ENCODE results near the gene RNFT1. TPM values are rescaled to one million over a fixed set of nuclear protein-coding genes. Genes with fewer than 3 reads are reported as not detected.
A peak's percentile ranks its signal among the peaks of the same experiment; 100 is the strongest.
"Not testable (repeated sequence)": the region's sequence is repeated elsewhere in the genome, so short reads cannot be mapped to it uniquely, and the experiment has no call there.

Gene RNFT1
- total and polyA plus RNA-seq, 9 donors: 9.0 to 19.3 (median 14.0) TPM

- WGBS (ENCODE audit: insufficient coverage): 100% methylated on average over 1 of the region's 1 CpG
- Histone ChIP-seq H3K27me3 (ENCODE audit: control insufficient read depth, insufficient read depth, low read length) (no peaks in the 10 kb centered on the region), H3K9me3 (replicated peaks; ENCODE audit: control insufficient read depth, low read depth, low read length) (no peaks in the 10 kb centered on the region), H3K4me1 (ENCODE audit: control insufficient read depth, insufficient read depth, low read length) (no peaks in the 10 kb centered on the region), H3K4me3 (ENCODE audit: low read length) (no peak overlapping the region), H3K36me3 (ENCODE audit: control insufficient read depth, insufficient read depth, low read length) (no peaks in the 10 kb centered on the region), H3K27ac (ENCODE audit: low read length) (no peak overlapping the region)
- peak; percentile 65 for DNase-seq
Observed at GRCh38 chr17:59972778-59973177, 8.2 kb upstream of the RNFT1 start.

- not testable (repeated sequence) for H3K9me3 ChIP-seq (replicated peaks; ENCODE audit: control insufficient read depth, low read depth, low read length); H3K27ac ChIP-seq (ENCODE audit: low read length); H3K4me1 ChIP-seq (ENCODE audit: control insufficient read depth, insufficient read depth, low read length); H3K4me3 ChIP-seq (ENCODE audit: low read length); DNase-seq; H3K27me3 ChIP-seq (ENCODE audit: control insufficient read depth, insufficient read depth, low read length); H3K36me3 ChIP-seq (ENCODE audit: control insufficient read depth, insufficient read depth, low read length)
- no CpG with 5 or more reads among the region's 2 CpGs for WGBS (ENCODE audit: insufficient coverage)
Observed at GRCh38 chr17:59971771-59972170, 7.2 kb upstream of the RNFT1 start.

DNA sequence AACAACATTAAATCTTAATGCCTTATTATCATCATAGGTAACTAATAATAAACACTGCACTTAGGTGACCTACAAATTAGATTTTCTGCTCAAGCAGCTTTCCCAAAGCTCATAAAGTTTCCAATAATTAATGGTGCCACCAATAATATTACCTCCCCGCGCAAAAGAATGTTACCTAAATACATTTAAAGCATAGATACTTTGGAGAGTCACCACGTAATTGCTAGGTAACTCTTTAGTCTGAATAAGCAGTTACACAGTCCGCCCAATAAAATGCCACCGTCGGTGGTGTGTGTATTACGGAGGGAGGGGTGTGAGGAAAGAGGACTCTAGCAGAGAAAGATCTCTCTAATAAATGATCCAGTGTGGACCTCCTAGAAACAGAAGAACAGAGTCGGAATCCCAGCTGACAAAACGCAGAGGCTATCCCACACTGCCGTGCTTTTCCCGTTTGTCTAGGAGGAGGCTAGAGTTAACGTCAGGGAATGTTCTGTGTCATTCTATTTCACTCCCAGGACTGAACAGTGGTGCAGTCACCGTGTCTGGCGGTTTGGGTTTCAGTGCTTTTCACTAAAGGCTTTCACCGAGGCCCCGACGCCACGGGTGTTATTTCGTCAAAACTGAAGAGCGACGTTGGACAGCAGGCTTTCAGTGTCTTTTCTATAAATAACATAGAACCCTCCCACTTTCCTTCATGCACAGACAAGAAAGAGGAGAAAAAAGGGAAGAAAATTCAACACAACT is 630 bp downstream of the RNFT1 start:
- peak; percentile 81 for DNase-seq
- H3K9me3 ChIP-seq (replicated peaks; ENCODE audit: control insufficient read depth, low read depth, low read length): no peaks in the 10 kb centered on the region
- H3K4me1 ChIP-seq (ENCODE audit: control insufficient read depth, insufficient read depth, low read length): peaks cover 11% of the 10 kb centered on the region
- no peaks in the 10 kb centered on the region for H3K27me3 ChIP-seq (ENCODE audit: control insufficient read depth, insufficient read depth, low read length)
- peak overlapping the region; percentile 99 for H3K27ac ChIP-seq (ENCODE audit: low read length)
- H3K36me3 ChIP-seq (ENCODE audit: control insufficient read depth, insufficient read depth, low read length): peaks cover 3% of the 10 kb centered on the region
- H3K4me3 ChIP-seq (ENCODE audit: low read length): peak overlapping the region; percentile 97
- 0% methylated on average over 9 of the region's 21 CpGs for WGBS (ENCODE audit: insufficient coverage)

- DNase-seq: no peak
- H3K36me3 ChIP-seq (ENCODE audit: control insufficient read depth, insufficient read depth, low read length): peaks cover 3% of the 10 kb centered on the region
- no peak overlapping the region for H3K4me3 ChIP-seq (ENCODE audit: low read length)
- H3K9me3 ChIP-seq (replicated peaks; ENCODE audit: control insufficient read depth, low read depth, low read length): no peaks in the 10 kb centered on the region
- no peaks in the 10 kb centered on the region for H3K27me3 ChIP-seq (ENCODE audit: control insufficient read depth, insufficient read depth, low read length)
- 94% methylated on average over 3 of the region's 6 CpGs for WGBS (ENCODE audit: insufficient coverage)
- peaks cover 11% of the 10 kb centered on the region for H3K4me1 ChIP-seq (ENCODE audit: control insufficient read depth, insufficient read depth, low read length)
- H3K27ac ChIP-seq (ENCODE audit: low read length): no peak overlapping the region
Observed at GRCh38 chr17:59962739-59963318, 1.7 kb downstream of the RNFT1 start.

DNA sequence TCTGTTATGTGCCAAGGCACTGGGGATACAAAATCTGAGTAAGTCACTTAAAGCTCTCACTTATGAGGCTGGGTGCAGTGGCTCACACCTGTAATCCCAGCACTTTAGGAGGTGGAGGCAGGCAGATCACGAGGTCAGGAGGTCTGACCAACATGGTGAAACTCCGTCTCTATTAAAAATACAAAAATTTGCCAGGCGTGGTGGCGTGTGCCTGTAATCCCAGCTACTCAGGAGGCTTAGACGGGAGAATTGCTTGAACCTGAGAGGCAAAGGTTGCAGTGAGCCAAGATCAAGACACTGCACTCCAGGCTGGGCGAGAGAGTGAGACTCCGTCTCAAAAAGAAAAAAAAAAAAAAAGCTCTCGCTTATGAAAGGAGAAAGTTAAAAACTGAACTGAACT is 5.0 kb downstream of the RNFT1 start:
- H3K36me3 ChIP-seq (ENCODE audit: control insufficient read depth, insufficient read depth, low read length): not testable (repeated sequence)

DNA sequence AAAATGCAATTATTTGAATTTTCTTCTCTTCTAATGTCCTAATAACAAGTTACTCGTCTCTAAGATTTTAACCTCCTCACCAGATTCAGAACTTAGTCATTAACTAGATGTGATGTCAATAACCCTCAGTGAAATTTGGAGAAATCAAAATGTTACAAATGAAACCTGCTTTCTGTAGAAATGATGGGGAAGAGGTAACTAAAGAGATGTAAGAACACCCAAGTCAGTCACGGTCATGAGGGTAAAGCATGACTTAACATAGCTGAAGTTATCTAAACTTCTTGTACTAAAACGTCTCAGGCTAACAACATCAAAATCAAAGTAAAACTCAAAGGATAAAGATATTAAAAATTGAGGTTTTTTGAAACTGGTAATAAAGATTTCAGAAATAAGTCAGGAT is 9.7 kb downstream of the RNFT1 start:
- H3K4me1 ChIP-seq (ENCODE audit: control insufficient read depth, insufficient read depth, low read length): no peaks in the 10 kb centered on the region
- peaks cover 2% of the 10 kb centered on the region for H3K36me3 ChIP-seq (ENCODE audit: control insufficient read depth, insufficient read depth, low read length)
- no CpG with 5 or more reads among the region's 3 CpGs for WGBS (ENCODE audit: insufficient coverage)
- H3K27me3 ChIP-seq (ENCODE audit: control insufficient read depth, insufficient read depth, low read length): no peaks in the 10 kb centered on the region
- H3K27ac ChIP-seq (ENCODE audit: low read length): no peak overlapping the region
- no peaks in the 10 kb centered on the region for H3K9me3 ChIP-seq (replicated peaks; ENCODE audit: control insufficient read depth, low read depth, low read length)
- DNase-seq: no peak
- no peak overlapping the region for H3K4me3 ChIP-seq (ENCODE audit: low read length)

More for the DNA sequence above, 5.0 kb downstream of the RNFT1 start:
- not testable (repeated sequence) for H3K27me3 ChIP-seq (ENCODE audit: control insufficient read depth, insufficient read depth, low read length); H3K4me3 ChIP-seq (ENCODE audit: low read length); H3K4me1 ChIP-seq (ENCODE audit: control insufficient read depth, insufficient read depth, low read length); H3K27ac ChIP-seq (ENCODE audit: low read length); H3K9me3 ChIP-seq (replicated peaks; ENCODE audit: control insufficient read depth, low read depth, low read length); DNase-seq
- WGBS (ENCODE audit: insufficient coverage): 96% methylated on average over 4 of the region's 8 CpGs

DNA sequence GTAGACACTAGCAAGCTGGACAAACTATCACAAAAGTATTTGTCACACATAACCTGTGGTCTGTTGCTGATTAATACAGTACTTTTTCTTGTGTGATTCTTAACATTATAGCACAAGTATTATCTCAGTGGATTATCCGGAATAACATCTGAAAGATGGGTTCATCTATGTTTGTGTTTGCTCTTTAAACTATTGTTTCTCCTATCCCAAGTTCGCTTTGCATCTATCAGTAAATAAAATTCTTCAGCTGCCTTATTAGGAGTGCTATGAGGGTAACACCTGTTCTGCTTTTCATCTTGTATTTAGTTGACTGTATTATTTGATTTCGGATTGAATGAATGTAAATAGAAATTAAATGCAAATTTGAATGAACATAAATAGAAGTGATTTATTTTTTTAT is 14.5 kb downstream of the RNFT1 start:
- DNase-seq: no peak
- Histone ChIP-seq H3K9me3 (replicated peaks; ENCODE audit: control insufficient read depth, low read depth, low read length) (no peaks in the 10 kb centered on the region), H3K27ac (ENCODE audit: low read length) (no peak overlapping the region), H3K4me3 (ENCODE audit: low read length) (no peak overlapping the region), H3K4me1 (ENCODE audit: control insufficient read depth, insufficient read depth, low read length) (no peaks in the 10 kb centered on the region), H3K27me3 (ENCODE audit: control insufficient read depth, insufficient read depth, low read length) (no peaks in the 10 kb centered on the region), H3K36me3 (ENCODE audit: control insufficient read depth, insufficient read depth, low read length) (peaks cover 22% of the 10 kb centered on the region)
- WGBS (ENCODE audit: insufficient coverage): no CpG with 5 or more reads among the region's 3 CpGs

- WGBS (ENCODE audit: insufficient coverage): no CpG with 5 or more reads among the region's 4 CpGs
- not testable (repeated sequence) for H3K4me3 ChIP-seq (ENCODE audit: low read length); DNase-seq; H3K27me3 ChIP-seq (ENCODE audit: control insufficient read depth, insufficient read depth, low read length); H3K27ac ChIP-seq (ENCODE audit: low read length); H3K9me3 ChIP-seq (replicated peaks; ENCODE audit: control insufficient read depth, low read depth, low read length); H3K4me1 ChIP-seq (ENCODE audit: control insufficient read depth, insufficient read depth, low read length)
- peaks cover 31% of the 10 kb centered on the region for H3K36me3 ChIP-seq (ENCODE audit: control insufficient read depth, insufficient read depth, low read length)
Observed at GRCh38 chr17:59947310-59947709, 17.2 kb downstream of the RNFT1 start.

DNA sequence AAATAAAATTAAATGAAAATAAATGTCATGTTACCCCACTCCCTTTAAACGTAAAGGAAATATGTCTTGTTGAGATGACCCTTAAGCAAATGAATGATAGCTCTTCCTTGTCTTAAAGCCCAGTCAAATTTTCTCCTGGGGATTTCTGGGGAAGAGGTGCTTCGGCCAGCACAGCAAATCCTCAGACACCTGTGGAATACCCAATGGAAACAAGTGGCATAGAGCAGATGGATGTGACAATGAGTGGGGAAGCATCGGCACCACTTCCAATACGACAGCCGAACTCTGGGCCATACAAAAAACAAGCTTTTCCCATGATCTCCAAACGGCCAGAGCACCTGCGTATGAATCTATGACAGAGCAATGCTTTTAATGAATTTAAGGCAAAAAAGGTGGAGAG is 18.1 kb downstream of the RNFT1 start:
- H3K27ac ChIP-seq (ENCODE audit: low read length); H3K9me3 ChIP-seq (replicated peaks; ENCODE audit: control insufficient read depth, low read depth, low read length); DNase-seq; H3K27me3 ChIP-seq (ENCODE audit: control insufficient read depth, insufficient read depth, low read length); H3K4me3 ChIP-seq (ENCODE audit: low read length); H3K4me1 ChIP-seq (ENCODE audit: control insufficient read depth, insufficient read depth, low read length): not testable (repeated sequence)
- H3K36me3 ChIP-seq (ENCODE audit: control insufficient read depth, insufficient read depth, low read length): peaks cover 34% of the 10 kb centered on the region
- WGBS (ENCODE audit: insufficient coverage): no CpG with 5 or more reads among the region's 7 CpGs

DNA sequence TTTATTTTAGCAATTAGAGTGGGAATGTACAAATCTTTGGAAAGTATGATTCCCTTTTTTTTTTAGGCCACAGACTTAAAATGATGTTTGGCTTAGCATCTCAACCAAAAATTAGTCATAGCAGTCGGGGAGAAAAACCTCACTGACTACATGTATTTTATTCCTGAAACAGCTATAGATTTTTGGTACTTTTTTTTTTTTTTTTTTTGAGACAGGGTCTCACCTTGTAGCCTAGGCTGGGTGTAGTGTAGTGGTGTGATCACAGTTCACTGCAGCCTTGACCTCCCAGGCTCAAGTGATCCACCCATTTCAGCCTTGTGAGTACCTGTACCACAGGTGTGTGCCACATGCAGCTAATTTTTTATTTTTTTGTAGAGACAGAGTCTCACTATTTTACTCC is 23.4 kb downstream of the RNFT1 start:
- DNase-seq: no peak
- Histone ChIP-seq H3K4me1 (ENCODE audit: control insufficient read depth, insufficient read depth, low read length) (no peaks in the 10 kb centered on the region), H3K4me3 (ENCODE audit: low read length) (no peak overlapping the region), H3K27me3 (ENCODE audit: control insufficient read depth, insufficient read depth, low read length) (no peaks in the 10 kb centered on the region), H3K27ac (ENCODE audit: low read length) (no peak overlapping the region), H3K9me3 (replicated peaks; ENCODE audit: control insufficient read depth, low read depth, low read length) (no peaks in the 10 kb centered on the region), H3K36me3 (ENCODE audit: control insufficient read depth, insufficient read depth, low read length) (peaks cover 34% of the 10 kb centered on the region)
- WGBS (ENCODE audit: insufficient coverage): no CpG with 5 or more reads among the region's 1 CpG

Measured in muscle of leg (tissue), 11 donors.